GM21825 (cell line): ENCODE data around the gene PIP5K1B.
"Not testable (repeated sequence)": the region's sequence is repeated elsewhere in the genome, so short reads cannot be mapped to it uniquely, and the experiment has no call there.

Source experiments
- ATAC-seq: cut with Tn5 transposase; IDR thresholded peaks from one replicate; pipeline ENCODE4 v1.9.1; 2021; ENCODE audit warnings: mild to moderate bottlenecking, moderate library complexity; ENCODE audit not compliant: unreplicated experiment

The PIP5K1B gene

DNA sequence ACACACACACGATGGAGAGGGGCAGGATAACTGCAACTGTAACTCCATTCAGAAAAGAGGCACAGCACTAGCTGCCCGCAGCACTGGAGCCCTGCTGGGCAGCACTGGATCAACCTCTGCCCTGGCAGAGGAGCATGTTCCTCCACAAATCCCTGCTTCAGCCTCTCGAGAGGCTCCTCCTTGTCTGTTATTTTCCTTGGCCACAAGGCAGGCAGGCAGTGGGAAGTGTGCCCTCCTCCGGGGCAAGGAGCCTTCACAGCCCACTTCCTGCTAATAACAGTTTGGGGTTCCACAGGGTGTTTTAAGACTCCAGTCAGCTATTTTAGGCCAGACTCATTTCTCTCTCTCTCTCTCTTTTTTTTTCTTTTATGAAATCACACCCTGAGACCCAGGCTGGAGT is 342.3 kb downstream of the PIP5K1B start:
- no peak for ATAC-seq

DNA sequence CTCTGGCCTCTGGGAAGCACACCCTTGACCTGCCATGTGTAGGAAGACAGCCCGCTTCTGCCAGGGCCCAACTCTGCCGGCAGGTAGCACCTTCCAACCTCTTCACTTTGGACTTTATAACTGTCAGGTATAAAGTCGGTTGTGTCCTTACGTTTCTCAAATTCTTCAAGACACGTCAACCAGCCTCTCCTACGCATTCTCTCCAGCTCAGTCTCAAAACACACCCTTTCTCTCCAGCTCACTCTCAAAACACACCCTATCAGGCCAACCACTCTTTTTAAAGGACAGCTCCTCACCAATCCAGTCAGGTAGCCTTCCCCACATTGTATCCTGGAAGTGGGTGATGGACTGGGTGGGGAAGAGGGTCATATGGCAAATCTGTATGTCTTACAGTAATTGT is 344.1 kb downstream of the PIP5K1B start:
- no peak for ATAC-seq

DNA sequence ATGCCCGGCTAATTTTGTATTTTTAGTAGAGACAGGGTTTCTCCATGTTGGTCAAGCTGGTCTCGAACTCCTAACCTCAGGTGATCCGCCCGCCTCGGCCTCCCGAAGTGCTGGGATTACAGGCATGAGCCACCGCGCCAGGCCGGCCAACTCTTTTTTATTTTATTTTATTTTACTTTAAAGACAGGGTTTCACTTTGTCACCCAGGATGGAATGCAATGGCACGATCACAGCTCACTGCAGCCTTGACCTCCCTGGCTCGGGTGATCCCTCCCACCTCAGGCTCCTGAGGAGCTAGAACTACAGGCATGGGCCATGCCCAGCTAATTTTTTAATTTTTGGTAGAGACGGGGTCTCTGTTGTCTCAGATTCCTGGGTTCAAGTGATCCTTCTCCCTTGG is 345.9 kb downstream of the PIP5K1B start:
- ATAC-seq, result not testable (repeated sequence)

DNA sequence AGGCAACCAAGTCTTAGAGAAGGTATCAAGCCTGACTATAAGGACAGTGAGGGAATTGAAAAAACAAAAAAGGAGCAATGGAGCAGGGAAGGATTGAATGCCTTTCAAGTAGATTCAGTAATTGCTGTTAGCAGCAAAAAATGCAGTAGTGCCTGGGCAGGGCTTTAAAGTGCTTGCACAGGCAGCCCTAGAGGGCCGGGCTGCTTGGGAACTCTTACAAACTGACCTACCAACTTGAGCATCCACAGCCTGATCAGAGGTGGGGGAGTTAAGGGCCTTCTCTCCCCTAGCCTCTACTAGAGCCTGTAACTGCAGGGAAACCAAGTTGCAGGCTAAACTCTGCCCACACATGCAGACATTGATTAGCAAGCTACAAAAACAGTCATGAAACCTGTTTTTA is 349.9 kb downstream of the PIP5K1B start:
- no peak for ATAC-seq

DNA sequence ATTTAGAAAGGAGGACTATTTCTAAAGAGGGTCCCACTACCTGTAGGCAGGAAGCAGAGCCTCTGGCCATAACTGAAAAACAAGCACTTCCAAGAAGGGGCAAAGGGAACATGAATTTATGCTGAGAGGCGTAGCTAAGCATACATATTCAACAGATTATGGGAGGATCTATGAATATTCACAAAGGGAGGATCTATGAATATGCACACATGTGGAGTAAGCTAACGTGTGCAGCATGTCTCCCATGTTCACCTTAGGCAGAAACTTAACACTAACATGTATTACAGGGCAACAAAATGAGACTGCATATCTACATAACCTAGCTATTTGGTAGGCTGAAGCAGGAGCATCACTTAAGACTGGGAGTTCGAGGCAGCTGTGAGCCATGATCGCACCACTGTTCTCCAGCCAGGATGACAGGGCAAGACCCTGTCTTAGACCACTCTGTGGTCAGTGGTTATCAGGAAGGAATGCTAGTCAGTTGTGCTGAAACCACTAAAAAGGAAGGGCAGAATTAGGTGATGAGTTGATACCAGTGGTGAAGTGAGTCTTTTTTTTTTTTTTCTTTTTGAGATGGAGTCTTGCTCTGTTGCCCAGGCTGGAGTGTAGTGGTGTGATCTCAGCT is 351.3 kb downstream of the PIP5K1B start:
- no peak for ATAC-seq

DNA sequence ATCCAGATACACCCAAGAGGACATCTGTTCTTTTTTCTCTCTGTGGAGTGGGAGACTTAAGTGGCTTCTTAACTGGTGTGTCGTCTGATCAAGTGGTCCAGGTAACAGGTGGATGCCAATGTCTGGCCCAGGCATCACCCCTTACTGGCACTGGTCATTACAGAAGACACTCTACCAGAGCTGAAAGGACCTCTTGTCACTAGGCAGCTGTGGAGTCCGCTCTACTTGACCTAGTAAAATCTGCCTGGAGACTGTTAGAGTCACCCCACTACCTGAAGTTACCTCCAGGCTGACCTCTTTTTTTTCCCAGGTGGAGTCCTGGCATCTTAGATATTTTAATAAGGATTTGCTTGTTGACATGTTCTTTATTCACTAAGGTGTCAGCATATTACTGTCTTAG is 353.1 kb downstream of the PIP5K1B start:
- no peak for ATAC-seq
